C1 segment of cervical spinal cord (tissue), 14 donors: ENCODE results near the gene STUM.
A peak's percentile ranks its signal among the peaks of the same experiment; 100 is the strongest.
"Not testable (repeated sequence)": the region's sequence is repeated elsewhere in the genome, so short reads cannot be mapped to it uniquely, and the experiment has no call there.

Experiments used
- DNase-seq, 14 donors: peaks; one replicate each; lab custom pipeline; 2025; lab: John Stamatoyannopoulos, UW

Gene STUM

DNA sequence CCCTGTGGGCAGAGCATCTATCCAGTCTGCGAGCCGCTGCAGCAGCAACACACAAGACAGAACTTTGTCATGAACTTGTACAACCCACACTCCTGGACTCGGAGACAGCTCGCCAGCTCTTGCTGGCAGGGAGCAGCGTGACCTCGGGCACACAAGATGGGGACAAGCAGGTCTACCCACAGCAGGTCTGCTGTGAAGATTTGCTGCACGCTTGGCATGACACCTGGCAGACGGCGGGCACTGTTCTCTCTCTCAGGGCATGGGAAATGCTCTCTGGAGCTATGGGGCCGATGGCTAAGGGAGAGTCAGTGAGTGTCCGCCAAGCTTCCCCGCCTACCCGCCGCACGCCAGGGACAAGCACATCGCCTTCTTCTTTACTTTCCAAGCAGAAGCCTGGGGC lies 90.0 kb downstream of the STUM start:
- peak in 1 of 14 donors; percentile 25 for DNase-seq

- not testable (repeated sequence) for DNase-seq
Measured at GRCh38 chr1:226639206-226639605, 90.6 kb downstream of the STUM start.

GRCh38 chr1:226639631-226640061 lies 91.1 kb downstream of the STUM start:
- DNase-seq, result no peak

- no peak for DNase-seq
Measured at GRCh38 chr1:226640321-226641136, 92.0 kb downstream of the STUM start.

- DNase-seq, result no peak
Measured at GRCh38 chr1:226641671-226642231, 93.2 kb downstream of the STUM start.

DNA sequence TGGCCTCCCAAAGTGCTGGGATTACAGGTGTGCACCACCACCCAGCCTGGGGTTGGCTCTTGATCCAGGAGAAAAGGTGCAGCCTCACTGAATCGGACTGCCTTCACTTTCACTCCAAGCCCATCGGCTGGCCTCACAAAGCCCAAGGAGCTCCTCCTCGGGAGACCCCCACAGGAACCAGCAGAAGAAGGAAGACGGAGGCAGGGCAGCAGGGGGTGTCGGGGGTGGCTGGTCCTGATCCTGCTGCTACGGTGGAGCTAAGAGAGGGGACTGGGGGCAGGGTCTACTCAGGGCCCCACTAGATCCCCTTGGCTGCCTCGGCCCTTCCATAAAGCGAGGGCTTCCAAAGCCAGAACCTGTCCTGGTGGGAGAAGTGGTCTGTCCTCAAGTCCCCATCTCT lies 93.9 kb downstream of the STUM start:
- no peak for DNase-seq

- no peak for DNase-seq
Measured at GRCh38 chr1:226643177-226643576, 94.6 kb downstream of the STUM start.

GRCh38 chr1:226643611-226644540 lies 95.3 kb downstream of the STUM start:
- no peak for DNase-seq

GRCh38 chr1:226644541-226645176 lies 96.1 kb downstream of the STUM start:
- DNase-seq, result no peak

- no peak for DNase-seq
Measured at GRCh38 chr1:226645279-226645976, 96.9 kb downstream of the STUM start.

DNA sequence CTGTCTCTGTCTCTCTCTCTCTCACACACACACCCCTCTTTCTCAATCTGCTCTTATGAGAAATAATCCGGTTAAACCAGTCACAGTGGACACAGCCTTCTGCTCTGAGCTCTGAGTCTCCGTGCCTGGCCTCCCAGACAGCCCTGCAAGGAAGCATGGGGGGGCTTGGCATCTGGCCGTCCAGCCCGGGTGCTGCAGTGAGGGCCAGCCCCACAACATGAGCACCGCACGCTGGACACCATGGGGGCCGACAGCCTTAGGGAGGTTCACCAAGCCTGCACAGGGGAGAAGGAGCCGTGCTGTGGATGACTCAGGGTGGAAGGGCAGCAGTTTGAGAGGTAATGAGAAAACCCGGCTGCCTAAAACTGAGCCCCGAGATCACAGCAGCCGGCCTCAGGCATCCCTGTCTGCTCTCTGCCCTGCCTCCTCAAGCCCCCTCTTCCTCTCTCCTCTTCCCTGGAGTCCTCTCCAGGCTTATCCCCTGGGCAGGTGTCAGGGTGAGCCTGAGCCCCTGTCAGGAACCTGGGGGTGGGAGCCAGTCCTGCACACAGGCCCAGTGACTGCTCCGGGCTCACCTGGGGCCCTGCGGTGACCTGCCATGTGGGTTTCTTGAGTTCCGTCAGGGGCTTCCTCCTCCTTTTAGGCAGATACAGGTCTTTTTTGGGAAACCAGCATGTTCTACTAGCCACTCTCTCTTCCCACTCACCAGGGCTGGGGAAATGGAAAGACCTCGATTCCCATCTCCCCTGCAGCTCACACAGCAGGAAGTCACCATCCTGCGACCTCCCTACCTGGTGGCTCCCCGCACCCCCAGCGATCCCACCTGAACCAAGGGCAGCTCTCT lies 97.7 kb downstream of the STUM start:
- no peak for DNase-seq

DNA sequence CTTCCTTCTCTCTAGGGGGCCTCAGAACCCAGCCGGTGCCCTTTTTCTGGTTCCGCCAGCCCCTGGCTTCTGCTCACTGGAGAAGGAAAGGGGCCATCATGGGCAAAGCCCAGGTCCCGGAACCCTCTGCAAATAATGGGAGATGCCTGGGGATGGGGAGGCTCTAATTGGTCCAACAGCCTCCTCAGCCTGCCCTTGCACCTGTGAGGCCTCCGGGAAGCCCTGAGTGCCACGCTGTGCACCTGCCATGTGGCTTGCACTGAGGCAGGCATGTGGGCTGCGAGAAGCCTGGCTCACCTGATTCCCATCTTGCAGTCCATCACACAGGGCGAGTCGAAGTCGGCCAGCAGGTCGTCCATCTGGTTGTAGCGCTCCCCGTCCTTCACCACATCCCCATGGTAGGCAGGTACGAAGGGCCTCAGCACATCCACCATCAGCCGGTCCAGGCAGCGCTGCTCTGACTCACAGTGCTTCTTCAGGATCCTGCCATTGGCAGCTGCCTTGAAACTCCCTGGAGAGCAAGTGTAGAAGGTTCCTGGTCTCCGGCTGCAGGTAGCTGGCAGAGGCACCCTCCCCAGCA lies 98.4 kb downstream of the STUM start:
- no peak for DNase-seq

DNA sequence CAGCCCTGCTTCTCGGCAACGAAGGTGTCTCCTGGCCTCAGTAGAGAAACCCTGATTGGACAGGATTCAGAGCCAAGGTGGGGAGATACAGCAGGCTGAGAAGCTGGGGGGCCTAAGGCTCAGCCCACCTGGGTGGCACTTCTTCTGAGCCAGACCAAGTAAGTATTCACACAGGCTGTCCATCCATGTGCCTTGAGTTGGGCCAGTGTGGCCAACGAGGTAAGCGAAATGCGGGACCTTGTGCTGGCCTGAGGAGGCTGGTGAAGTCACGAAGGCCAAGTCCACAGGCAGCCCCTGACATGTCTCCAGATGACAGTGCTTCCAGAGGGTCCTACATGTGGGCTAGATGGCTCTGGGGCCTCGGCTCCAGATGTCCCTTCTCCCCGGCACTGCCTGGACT lies 99.2 kb downstream of the STUM start:
- DNase-seq, result no peak

DNA sequence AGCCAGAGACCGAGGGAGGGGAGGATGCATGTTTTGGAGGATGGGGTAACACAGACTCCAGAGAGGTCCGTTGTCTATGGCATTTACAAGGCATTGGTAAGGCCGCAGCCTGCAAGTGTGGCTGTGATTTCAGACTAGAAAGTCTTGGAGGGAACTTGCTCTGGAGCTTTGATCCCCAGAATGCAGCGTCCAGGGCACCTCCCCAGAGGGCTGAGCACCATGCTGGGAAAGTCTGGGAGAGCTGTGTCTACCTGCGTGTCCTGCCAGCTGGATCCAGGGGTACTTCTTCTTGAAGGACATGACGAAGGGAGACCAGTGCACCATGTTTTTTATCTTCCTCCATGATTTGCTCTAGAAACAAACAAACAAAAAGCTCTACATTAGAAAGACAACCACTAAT lies 99.9 kb downstream of the STUM start:
- DNase-seq, result no peak

- DNase-seq, result no peak
Measured at GRCh38 chr1:226649244-226649643, 100.7 kb downstream of the STUM start.

DNA sequence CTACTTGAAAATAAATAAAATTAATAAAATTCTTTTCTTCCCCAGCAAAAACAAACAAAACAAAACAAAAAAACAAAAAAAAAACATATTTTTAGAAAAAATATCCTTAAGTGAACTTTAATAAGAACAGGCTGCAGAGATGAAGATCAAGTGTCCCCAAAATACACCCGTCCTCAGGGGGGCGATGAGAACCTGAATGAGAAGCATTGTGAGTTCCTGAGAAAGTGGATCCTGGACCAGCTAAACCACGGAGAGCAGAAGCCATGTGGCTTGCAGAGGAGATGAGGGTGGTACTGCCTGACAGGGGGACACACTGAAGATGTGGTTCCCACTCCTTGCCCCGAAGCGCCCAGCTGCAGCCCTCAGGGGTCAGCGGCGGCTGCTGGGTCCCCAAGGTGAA lies 101.2 kb downstream of the STUM start:
- DNase-seq, result no peak

- peak in 1 of 14 donors; percentile 47 for DNase-seq
Measured at GRCh38 chr1:226650236-226650841, 101.8 kb downstream of the STUM start.

DNA sequence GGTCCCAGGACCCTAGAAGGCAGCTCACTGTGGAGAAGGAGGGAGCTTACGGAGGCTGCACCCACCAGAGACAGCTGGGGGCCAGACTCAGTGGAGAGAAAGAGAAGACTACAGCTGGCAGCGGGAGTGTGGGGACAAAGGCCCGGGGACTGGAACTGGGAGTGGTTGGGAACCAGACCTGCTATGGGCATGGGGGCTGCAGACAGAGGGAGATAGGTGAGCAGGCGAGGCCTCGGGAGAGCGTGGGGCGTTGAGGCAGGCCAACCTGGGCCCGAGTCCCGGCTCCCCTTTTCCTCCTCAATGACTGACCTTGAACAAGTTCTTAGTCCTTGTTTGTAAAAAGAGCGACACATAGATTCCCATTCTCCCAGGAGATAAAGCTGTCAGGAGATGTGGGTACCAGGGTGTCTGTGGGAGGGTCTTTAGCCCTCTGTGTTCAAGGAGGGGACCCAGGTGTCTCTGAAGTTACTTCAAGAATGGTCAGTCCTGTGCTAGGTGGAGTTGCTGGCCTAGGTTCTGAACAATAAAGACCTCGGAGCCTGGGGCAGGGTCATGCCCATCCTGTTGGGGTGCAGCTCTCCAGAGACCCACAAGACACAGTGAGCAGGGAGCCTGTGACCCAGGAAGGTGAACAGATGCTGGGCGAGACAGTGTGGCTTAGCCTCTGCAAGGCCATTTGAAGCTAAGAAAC lies 102.6 kb downstream of the STUM start:
- no peak for DNase-seq

DNA sequence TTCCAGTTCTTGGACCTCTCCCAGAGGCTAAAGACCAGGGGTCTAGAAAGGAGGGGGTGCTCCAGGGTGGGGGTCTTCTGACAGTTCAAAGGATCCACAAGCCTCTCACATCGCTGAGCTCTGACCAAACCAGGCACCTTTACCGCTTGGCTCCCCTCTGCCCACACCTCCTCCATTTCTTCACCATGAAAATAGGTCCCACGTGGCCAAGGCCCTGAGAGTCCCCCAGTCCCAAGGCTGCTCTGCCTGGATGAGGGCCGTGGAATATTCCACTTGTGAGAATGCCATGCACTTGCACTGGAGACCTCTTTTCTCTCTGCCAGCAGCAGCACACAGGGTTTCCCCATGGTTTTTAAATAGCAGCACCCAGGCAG lies 103.2 kb downstream of the STUM start:
- no peak for DNase-seq
